Loucy (cell line): ENCODE results near the gene ZNG1B.
"Not testable (repeated sequence)": the region's sequence is repeated elsewhere in the genome, so short reads cannot be mapped to it uniquely, and the experiment has no call there.

Experiments
- H2AFZ ChIP-seq: fragments of 200-600 bp; sonication (generic); 2 replicates; pipeline ENCODE4 v1.6.0; 2016; ENCODE audit warnings: antibody characterized with exemption, mild to moderate bottlenecking, low read length, moderate library complexity
- H3F3A ChIP-seq: fragments of 200-600 bp; 2 replicates; pipeline ENCODE4 v1.6.0; 2016; ENCODE audit warnings: antibody characterized with exemption, low read depth, mild to moderate bottlenecking
- H3K27me3 ChIP-seq: fragments of 200-600 bp; sonication (generic); 2 replicates; pipeline ENCODE4 v1.6.1; 2014; ENCODE audit warnings: low read length, mild to moderate bottlenecking; ENCODE audit not compliant: insufficient read depth, poor library complexity, severe bottlenecking
- H3K36me3 ChIP-seq: fragments of 200-600 bp; sonication (generic); 2 replicates; pipeline ENCODE4 v1.6.1; 2016; ENCODE audit warnings: low read length; ENCODE audit not compliant: insufficient read depth
- H3K4me1 ChIP-seq: fragments of 200-600 bp; sonication (generic); 2 replicates; pipeline ENCODE4 v1.5.1; 2014; ENCODE audit warnings: low read length, mild to moderate bottlenecking; ENCODE audit not compliant: insufficient read depth, poor library complexity, severe bottlenecking
- H3K4me2 ChIP-seq: fragments of 200-600 bp; sonication (generic); 2 replicates; pipeline ENCODE4 v1.6.0; 2014; ENCODE audit warnings: antibody characterized with exemption, low read length, low read depth, mild to moderate bottlenecking; ENCODE audit not compliant: poor library complexity, severe bottlenecking
- H3K4me3 ChIP-seq: fragments of 200-600 bp; sonication (generic); 2 replicates; pipeline ENCODE4 v1.5.1; 2014; ENCODE audit warnings: low read length, mild to moderate bottlenecking, mixed read lengths; ENCODE audit not compliant: poor library complexity, severe bottlenecking
- H3K79me2 ChIP-seq: fragments of 200-600 bp; sonication (generic); 2 replicates; pipeline ENCODE4 v1.6.1; 2014; ENCODE audit warnings: low read length; ENCODE audit not compliant: insufficient read depth
- H3K9ac ChIP-seq: fragments of 200-600 bp; sonication (generic); 2 replicates; pipeline ENCODE4 v1.6.0; 2014; ENCODE audit warnings: mild to moderate bottlenecking, low read depth, low read length, moderate library complexity; ENCODE audit not compliant: poor library complexity, severe bottlenecking
- H3K9me2 ChIP-seq: fragments of 200-600 bp; sonication (generic); replicated peaks from 2 replicates; pipeline ENCODE4 v1.6.1; 2016; ENCODE audit warnings: low read depth, low read length, mixed read lengths
- H3K9me3 ChIP-seq: fragments of 200-600 bp; sonication (generic); 2 replicates; pipeline ENCODE4 v1.6.1; 2014; ENCODE audit warnings: mild to moderate bottlenecking, antibody characterized with exemption, low read length, low read depth; ENCODE audit not compliant: insufficient read depth
- H4K20me1 ChIP-seq: fragments of 200-600 bp; sonication (generic); 2 replicates; pipeline ENCODE4 v1.6.0; 2014; ENCODE audit warnings: antibody characterized with exemption, low read length, mild to moderate bottlenecking; ENCODE audit not compliant: insufficient read depth, poor library complexity, severe bottlenecking
- EZH2phosphoT487 ChIP-seq: fragments of 200-600 bp; IDR thresholded peaks from 2 replicates; pipeline ENCODE4 v1.6.1; 2018; ENCODE audit warnings: antibody characterized with exemption, mild to moderate bottlenecking, moderate library complexity, borderline replicate concordance
- TF ChIP-seq, protein P1 (sequence below): fragments of 200-600 bp; sonication (generic); conservative IDR thresholded peaks from 2 replicates; pipeline ENCODE4 v1.5.1; 2014; ENCODE audit warnings: mild to moderate bottlenecking, antibody characterized with exemption, low read length

The ZNG1B gene

DNA sequence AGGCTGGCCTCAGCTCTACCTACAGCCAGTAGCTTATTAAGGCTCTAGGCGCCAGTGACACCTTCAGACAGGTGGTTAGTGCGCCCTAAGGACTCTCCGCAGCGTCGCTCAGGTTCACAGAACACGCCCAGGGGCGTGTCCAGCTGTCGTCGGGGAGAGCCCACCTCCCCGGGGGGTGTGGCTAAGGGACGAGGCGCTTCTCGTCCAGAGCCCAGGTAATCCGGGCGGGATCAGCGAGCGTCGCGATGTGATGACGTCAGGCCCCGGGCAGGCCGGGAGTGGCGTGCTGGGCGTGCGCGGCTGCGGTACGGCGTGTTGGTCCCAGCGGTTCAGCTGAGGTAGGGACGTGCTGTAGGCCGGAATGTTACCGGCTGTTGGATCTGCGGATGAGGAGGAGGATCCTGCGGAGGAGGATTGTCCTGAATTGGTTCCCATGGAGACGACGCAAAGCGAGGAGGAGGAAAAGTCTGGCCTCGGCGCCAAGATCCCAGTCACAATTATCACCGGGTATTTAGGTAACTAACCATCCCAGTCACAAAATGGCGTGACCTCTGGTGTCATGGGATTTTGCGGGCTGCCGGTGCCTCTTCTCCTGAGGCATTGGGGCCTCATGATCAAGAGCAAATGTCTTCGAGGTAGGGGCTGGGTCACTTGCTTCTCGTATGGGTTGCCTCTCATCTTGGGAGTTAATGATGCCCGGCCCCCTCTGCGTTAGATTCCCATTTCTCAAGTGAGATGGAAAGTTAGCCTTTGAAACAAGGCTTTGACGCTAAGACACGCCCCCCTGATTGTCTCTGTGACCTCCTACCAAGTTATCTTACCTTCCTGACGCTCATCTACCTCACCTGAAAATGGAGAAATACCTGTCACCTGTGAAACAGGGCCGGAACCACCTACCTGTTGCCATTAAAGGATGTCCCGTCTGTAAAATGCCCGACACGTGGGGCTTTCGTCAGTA lies at the start of gene ZNG1B:
TSS of gene ZNG1B (plus strand) at position 184 of the 958 bp plus-strand sequence. CDS start at position 362, 178 bp downstream.
- H3K9ac ChIP-seq = peak within 1 kb of the TSS; percentile 63
- H3K4me2 ChIP-seq = peak within 1 kb of the TSS; percentile 63
- H3K4me1 ChIP-seq, H2AFZ ChIP-seq, H3K36me3 ChIP-seq, H3K79me2 ChIP-seq, H4K20me1 ChIP-seq, H3K27me3 ChIP-seq, H3F3A ChIP-seq, H3K9me3 ChIP-seq, H3K9me2 ChIP-seq: not testable (repeated sequence)
- peak within 1 kb of the TSS; percentile 73 for H3K4me3 ChIP-seq

DNA sequence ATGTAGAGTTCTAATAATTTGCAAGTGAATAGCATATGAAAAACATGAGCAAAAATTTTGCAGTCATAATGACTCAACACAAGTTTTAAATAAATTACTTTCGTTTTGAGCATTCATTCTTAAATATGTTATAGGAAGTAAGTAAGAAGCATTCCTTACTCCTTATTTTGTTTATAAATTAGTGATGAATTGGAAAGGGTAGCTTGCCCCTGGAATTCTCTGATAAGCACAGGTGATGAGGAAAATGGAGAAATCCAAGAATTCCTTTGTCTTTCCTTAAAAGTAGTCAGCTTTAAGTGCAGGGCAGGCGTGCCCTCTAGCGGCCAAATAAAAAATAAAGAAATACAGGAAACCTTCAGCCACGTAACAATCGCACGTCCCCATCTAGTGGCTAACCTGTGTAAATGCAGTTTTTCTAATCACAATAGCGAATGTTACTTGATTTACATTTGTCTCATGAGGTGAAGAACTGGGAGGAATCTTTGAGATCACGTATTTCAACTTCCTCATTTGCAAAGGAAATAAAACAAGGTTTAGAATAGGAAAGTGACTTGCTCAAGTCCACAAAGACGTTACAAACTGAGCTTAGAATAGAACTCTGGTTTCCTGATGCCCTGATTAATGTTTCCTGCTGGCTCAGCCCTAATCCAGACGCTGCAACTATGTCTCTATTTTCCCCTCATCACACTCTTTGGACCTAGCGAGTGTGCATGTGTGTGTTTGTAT lies 47.2 kb upstream of the ZNG1B start:
- H4K20me1 ChIP-seq = no peaks in the 10 kb centered on the region
- no peaks in the 10 kb centered on the region for H3K9me2 ChIP-seq
- peak overlapping the region; percentile 68 for H3K4me2 ChIP-seq
- H2AFZ ChIP-seq = peak overlapping the region; percentile 87
- H3K79me2 ChIP-seq = no peaks in the 10 kb centered on the region
- H3K9me3 ChIP-seq = no peaks in the 10 kb centered on the region
- H3K27me3 ChIP-seq = no peaks in the 10 kb centered on the region
- H3K9ac ChIP-seq = peak overlapping the region; percentile 52
- H3F3A ChIP-seq = no peaks in the 10 kb centered on the region
- no peaks in the 10 kb centered on the region for H3K36me3 ChIP-seq
- H3K4me3 ChIP-seq = peak overlapping the region; percentile 68
- no peak for TF ChIP-seq EZH2phosphoT487
- TF ChIP-seq, protein P1, sequence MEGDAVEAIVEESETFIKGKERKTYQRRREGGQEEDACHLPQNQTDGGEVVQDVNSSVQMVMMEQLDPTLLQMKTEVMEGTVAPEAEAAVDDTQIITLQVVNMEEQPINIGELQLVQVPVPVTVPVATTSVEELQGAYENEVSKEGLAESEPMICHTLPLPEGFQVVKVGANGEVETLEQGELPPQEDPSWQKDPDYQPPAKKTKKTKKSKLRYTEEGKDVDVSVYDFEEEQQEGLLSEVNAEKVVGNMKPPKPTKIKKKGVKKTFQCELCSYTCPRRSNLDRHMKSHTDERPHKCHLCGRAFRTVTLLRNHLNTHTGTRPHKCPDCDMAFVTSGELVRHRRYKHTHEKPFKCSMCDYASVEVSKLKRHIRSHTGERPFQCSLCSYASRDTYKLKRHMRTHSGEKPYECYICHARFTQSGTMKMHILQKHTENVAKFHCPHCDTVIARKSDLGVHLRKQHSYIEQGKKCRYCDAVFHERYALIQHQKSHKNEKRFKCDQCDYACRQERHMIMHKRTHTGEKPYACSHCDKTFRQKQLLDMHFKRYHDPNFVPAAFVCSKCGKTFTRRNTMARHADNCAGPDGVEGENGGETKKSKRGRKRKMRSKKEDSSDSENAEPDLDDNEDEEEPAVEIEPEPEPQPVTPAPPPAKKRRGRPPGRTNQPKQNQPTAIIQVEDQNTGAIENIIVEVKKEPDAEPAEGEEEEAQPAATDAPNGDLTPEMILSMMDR = peak; percentile 99
- peaks cover 7% of the 10 kb centered on the region for H3K4me1 ChIP-seq

DNA sequence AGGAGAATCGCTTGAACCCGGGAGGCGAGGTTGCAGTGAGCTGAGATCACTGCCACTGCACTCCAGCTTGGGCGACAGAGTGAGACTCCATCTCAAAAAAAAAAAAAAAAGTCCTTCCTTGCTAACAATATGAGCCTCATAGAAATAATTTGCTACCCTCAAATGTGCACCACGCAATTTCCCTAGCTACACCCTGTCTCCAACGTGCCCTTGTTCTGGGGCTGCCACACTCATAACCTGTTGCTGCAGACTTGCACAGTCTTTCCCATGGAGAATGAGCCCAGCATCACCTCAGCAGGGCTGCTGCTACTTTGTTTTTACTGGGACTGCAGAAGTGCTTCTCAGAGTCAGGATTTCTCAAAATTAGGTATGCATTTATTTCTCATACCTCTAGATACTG lies 46.4 kb upstream of the ZNG1B start:
- H3K36me3 ChIP-seq = no peaks in the 10 kb centered on the region
- H3K9me3 ChIP-seq = no peaks in the 10 kb centered on the region
- TF ChIP-seq EZH2phosphoT487 = no peak
- TF ChIP-seq, protein P1 = no peak
- no peak overlapping the region for H3K4me2 ChIP-seq
- H3K9me2 ChIP-seq = no peaks in the 10 kb centered on the region
- H3K4me1 ChIP-seq = peaks cover 7% of the 10 kb centered on the region
- no peak overlapping the region for H2AFZ ChIP-seq
- no peaks in the 10 kb centered on the region for H3K79me2 ChIP-seq
- H3K4me3 ChIP-seq = no peak overlapping the region
- H4K20me1 ChIP-seq = no peaks in the 10 kb centered on the region
- no peaks in the 10 kb centered on the region for H3F3A ChIP-seq
- H3K9ac ChIP-seq = no peak overlapping the region
- H3K27me3 ChIP-seq = no peaks in the 10 kb centered on the region
